ENCODE measurements around the gene PI4KA. TPM values are rescaled to one million over a fixed set of nuclear protein-coding genes. Genes with fewer than 3 reads are reported as not detected.

The PI4KA gene
- total and polyA plus RNA-seq, 2 of the 13 experiments (the other 11 are each of a cell fraction or from before 2014, with no cell fraction given): 27.4 to 56.4 TPM

- TF ChIP-seq HOMEZ (CRISPR knock-in tag; IDR thresholded peaks at IDR 0.05; ENCODE audit: low read depth): no peak
- TF ChIP-seq ZNF687 (CRISPR knock-in tag; IDR thresholded peaks at IDR 0.05): peak; percentile 32; the same call in 1 of the 2 replicates
- no peak for TF ChIP-seq TMF1 (CRISPR knock-in tag; IDR thresholded peaks at IDR 0.05; ENCODE audit: low read depth)
- no peak for TF ChIP-seq SP2 (CRISPR knock-in tag; IDR thresholded peaks at IDR 0.05)
- 0 out of 2 replicates have a peak, but pooled peaks have one; percentile 37 for TF ChIP-seq ZNF891 (CRISPR knock-in tag; IDR thresholded peaks at IDR 0.05)
- no peak for TF ChIP-seq ZFP82 (CRISPR knock-in tag; IDR thresholded peaks at IDR 0.05; ENCODE audit: borderline replicate concordance)
- no peak for TF ChIP-seq FOXP4 (CRISPR knock-in tag; IDR thresholded peaks at IDR 0.05)
- no peak for TF ChIP-seq ZNF264 (CRISPR knock-in tag; IDR thresholded peaks at IDR 0.05)
- TF ChIP-seq MTERF4 (CRISPR knock-in tag; IDR thresholded peaks at IDR 0.05): no peak
- TF ChIP-seq RBFOX2 (IDR thresholded peaks at IDR 0.05; ENCODE audit: low read depth, low read length): peak; percentile 50
- no peak for TF ChIP-seq BRF2 (CRISPR knock-in tag; IDR thresholded peaks at IDR 0.05)
- no peak for TF ChIP-seq CREBL2 (CRISPR knock-in tag; IDR thresholded peaks at IDR 0.05; ENCODE audit: borderline replicate concordance)
- TF ChIP-seq NFATC3 (CRISPR knock-in tag; IDR thresholded peaks at IDR 0.05): no peak
- TF ChIP-seq GPBP1L1 (CRISPR knock-in tag; IDR thresholded peaks at IDR 0.05): no peak
- no peak for TF ChIP-seq KAT8 (CRISPR knock-in tag; IDR thresholded peaks at IDR 0.05)
- TF ChIP-seq ZSCAN22 (CRISPR knock-in tag; IDR thresholded peaks at IDR 0.05): no peak
- no peak for TF ChIP-seq ZNF660 (CRISPR knock-in tag; IDR thresholded peaks at IDR 0.05; ENCODE audit: borderline replicate concordance, low read depth)
- TF ChIP-seq ZNF343 (CRISPR knock-in tag; IDR thresholded peaks at IDR 0.05): no peak
- TF ChIP-seq POLR2G (IDR thresholded peaks at IDR 0.05; ENCODE audit: low read depth, low read length): no peak
Observed at GRCh38 chr22:20786536-20786979, 72.1 kb downstream of the PI4KA start (continued).

All from HepG2 (cell line).